ENCODE results near the gene EPHA5.
A peak's percentile ranks its signal among the peaks of the same experiment; 100 is the strongest.

EPHA5 gene

GRCh38 chr4:65670331-65671031 is at the start of gene EPHA5:
Gene EPHA5, minus strand, starts transcription at chr4:65670489. Its CDS starts 747 bp downstream, at chr4:65669742.
- FAIRE-seq: no peak

DNA sequence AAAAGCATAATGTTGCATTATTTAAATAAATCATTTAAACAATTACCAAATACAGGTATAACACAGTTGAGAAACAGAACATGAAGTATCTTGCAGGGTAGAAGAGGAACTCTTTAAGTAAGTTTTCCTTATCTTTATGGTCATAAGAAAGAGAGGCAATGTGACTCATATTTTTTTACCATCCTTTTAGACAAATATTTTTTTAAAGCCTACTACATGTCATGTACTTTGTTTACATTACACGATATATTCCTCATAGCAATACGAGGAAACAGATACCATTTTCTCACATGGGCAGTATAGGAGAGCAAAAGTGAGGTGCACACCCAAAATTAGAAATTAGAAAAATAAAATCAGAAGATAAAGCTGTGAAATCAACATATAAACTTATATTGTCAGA is 49.3 kb upstream of the EPHA5 start:
- no peak for FAIRE-seq

GRCh38 chr4:65698631-65699030 is 28.3 kb upstream of the EPHA5 start:
- no peak for FAIRE-seq

GRCh38 chr4:65696436-65696835 is 26.1 kb upstream of the EPHA5 start:
- no peak for FAIRE-seq

- no peak for FAIRE-seq
Measured at GRCh38 chr4:65671372-65671771, 1.1 kb upstream of the EPHA5 start.

DNA sequence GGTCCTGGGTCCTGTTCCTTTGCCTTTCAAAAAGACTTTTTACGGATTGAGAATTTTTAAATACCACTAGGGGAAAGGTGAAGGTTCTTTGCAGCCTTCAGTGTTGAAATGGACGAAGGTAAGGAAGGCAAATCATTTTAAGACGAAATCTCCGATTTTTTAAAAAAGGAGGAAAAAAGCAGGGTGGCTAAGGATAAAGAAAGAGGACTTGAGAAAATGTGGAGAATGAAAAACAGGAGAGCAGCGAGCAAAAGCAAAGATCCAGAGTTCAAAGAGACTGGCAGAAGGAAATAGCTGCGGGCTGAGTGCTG is 314 bp downstream of the EPHA5 start:
- FAIRE-seq: no peak

- FAIRE-seq: no peak
Measured at GRCh38 chr4:65669111-65670019, 924 bp downstream of the EPHA5 start.

GRCh38 chr4:65668201-65669089 is 1.8 kb downstream of the EPHA5 start:
- FAIRE-seq: no peak

DNA sequence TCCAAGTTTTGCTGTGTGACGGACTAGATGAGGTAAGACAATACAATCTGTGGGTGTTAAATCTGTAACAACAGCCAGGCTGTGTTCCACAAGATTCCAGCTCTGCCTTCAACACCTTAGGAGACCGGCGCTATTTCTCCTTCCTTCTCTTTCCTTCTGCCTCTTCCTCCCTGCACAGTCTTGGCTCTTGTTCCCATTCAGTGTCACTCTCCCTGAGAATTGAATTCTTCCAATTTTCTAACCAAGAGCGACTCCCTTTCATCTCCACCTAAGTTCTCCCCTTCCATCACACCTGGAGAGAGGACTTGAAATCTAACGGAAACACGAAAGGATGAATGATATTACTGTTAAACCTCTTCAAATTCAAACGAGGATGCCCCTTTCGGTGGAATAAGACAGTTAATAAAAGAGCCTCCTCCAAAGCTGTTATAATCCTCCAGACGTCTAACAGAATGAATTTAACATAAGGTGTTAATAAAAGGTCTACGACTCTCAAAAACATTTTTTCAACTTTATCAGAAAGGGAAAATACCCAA is 2.7 kb downstream of the EPHA5 start:
- no peak for FAIRE-seq

- FAIRE-seq: no peak
Measured at GRCh38 chr4:65665771-65666523, 4.3 kb downstream of the EPHA5 start.

DNA sequence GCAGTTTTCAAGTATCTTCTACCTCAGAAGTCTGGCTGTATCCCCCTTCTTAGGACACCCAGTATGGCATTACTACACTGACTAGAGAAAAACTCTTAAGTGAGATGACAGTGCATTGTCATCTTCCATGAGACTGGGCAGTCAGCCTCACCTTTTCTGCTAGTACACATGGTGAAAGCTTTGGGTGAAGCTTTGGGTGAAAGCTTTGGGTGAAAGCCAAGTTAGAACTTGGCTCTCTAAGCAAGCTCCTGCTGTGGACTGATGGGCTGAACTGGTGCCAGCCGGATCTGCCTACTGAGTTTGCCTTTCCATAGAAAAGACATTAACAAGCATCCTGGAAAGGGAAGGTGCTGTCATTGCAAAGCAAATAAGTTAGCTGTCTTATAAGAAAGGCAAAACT is 8.8 kb downstream of the EPHA5 start:
- no peak for FAIRE-seq

- no peak for FAIRE-seq
Measured at GRCh38 chr4:65658117-65658516, 12.2 kb downstream of the EPHA5 start.

DNA sequence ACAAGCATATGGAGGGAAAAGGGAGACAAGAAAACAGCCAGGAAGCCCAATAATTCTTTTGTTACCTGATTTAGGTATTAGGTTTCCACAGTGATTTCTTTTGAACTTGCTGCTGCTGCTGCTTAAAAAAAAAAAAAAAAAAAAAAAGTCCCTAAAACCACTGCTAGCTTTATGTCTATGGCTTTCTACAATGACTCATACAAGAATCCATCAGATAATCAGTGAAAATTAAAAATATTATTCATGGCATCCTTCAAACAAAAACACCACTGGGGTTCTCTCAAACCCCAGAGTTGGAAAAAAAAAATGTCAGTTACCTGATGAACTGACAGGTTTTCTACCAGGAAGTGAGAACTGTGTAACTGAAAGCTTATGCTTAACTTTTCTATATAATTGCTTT is 14.3 kb downstream of the EPHA5 start:
- no peak for FAIRE-seq

DNA sequence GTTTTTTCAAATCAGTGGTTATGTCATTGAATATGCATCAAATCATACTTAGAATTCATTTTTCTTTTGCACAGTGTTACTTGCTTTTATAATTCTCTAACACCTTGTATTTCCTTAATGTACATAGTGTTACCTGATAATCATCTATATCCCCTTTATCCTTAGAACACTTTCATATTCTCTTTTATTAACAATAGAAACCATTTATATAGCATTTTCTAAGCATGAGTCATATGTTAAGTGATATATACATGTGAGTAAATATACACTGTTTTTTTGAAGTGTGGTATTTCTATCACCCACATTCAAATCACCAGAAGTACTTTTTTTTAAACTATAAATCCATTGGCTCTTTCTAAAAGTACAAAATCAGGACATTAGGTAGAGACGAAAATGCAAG is 15.3 kb downstream of the EPHA5 start:
- FAIRE-seq: no peak

GRCh38 chr4:65653740-65654361 is 16.4 kb downstream of the EPHA5 start:
- FAIRE-seq: peak; percentile 57

- FAIRE-seq: no peak
Measured at GRCh38 chr4:65651751-65652150, 18.5 kb downstream of the EPHA5 start.

DNA sequence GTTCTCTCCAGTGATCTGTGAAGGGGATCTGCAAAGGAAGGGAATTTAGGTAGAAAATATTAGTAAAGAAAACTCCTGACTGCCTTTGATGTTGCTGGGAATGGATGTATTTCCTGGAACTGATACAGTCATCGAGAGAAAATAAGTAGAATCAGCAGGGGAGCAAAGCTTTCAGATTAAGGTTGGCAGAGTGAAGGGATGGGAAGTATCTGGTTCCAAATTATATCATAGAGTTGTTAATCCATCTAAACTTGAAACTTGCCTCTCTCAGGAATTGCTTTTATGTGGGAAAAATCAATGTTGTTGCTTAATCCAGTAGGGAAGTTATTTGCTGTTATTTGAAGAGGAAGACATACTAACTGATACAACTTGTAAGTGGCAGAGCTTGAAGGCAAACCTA is 19.3 kb downstream of the EPHA5 start:
- no peak for FAIRE-seq

GRCh38 chr4:65646136-65646535 is 24.2 kb downstream of the EPHA5 start:
- no peak for FAIRE-seq

GRCh38 chr4:65645185-65645584 is 25.1 kb downstream of the EPHA5 start:
- FAIRE-seq: no peak

DNA sequence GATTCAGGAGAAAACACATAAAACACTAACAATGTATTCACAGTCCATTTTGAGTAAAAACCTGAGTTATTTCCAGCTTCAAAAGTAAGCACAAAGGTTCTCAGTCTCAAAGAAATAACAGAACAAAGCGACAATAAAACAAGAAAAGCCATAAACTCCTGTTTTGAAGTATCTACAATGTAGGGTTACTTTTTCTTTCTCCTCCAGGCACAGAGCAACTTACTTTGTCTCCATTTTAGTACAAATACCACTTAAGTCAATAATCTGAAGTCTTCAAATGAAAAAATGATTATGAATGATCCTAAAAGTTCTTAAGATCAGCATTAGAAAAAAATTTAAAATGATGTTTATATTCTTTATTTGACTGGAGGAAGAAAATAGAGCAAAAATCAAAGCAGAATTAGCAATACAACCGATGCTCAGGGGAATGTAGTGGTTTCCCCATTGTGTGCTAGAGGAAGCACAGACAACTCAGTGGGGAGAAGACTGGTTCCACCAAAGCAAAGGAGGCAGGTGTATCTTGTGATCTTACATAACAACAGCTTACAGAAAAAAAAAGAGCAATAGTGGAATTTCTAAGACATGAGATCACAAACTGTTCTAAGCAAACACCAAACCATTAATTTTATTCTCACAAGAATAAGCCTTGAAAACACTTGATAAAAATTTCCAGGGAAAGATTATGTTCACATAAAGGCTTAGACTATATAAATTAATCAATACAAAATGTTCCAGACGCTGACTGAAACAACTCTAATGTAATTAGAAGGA is 35.1 kb downstream of the EPHA5 start:
- FAIRE-seq: no peak

- FAIRE-seq: no peak
Measured at GRCh38 chr4:65624651-65625050, 45.6 kb downstream of the EPHA5 start.
